Left lung (tissue), 10 donors: ENCODE data around the gene TSPO2. TPM values are rescaled to one million over a fixed set of nuclear protein-coding genes. Genes with fewer than 3 reads are reported as not detected.

Source experiments
- ATAC-seq: fragments of 200-7000 bp; cut with Tn5 transposase; one replicate; pipeline ENCODE4 v1.9.1; 2020; ENCODE audit warnings: moderate library complexity
- DNase-seq, 4 donors: peaks; one replicate each; pipeline ENCODE4 v3.0.0-alpha.2; 2013 to 2020
- H3K27ac ChIP-seq, 2 donors: fragments of 200-600 bp; sonication (generic) in 1 of 2; one replicate each; pipeline versions ENCODE4 v1.5.0 to v1.8.0; 2020 to 2021
- H3K27me3 ChIP-seq, 2 donors: fragments of 200-600 bp; sonication (generic) in 1 of 2; one replicate each; pipeline versions ENCODE4 v1.5.0 to v1.8.0; 2020 to 2021
- H3K36me3 ChIP-seq, 2 donors: fragments of 200-600 bp; sonication (generic) in 1 of 2; one replicate each; pipeline versions ENCODE4 v1.5.0 to v1.8.0; 2020 to 2021
- H3K4me1 ChIP-seq, 2 donors: fragments of 200-600 bp; one replicate each; pipeline ENCODE4 v1.8.0; 2021
- H3K4me3 ChIP-seq, 2 donors: fragments of 200-600 bp; sonication (generic) in 1 of 2; one replicate each; pipeline versions ENCODE4 v1.5.0 to v1.8.0; 2020 to 2021; ENCODE audit warnings: mild to moderate bottlenecking in 1 of 2
- H3K9me3 ChIP-seq, 2 donors: fragments of 200-600 bp; sonication (generic) in 1 of 2; one replicate each; pipeline versions ENCODE4 v1.5.0 to v1.8.0; 2020 to 2021
- CTCF ChIP-seq, 2 donors: fragments of 200-600 bp; sonication (generic) in 1 of 2; IDR thresholded peaks; one replicate each; pipeline versions ENCODE4 v1.5.0 to v1.8.0; 2021; ENCODE audit warnings: antibody characterized with exemption in 2 of 2
- intact Hi-C, 2 donors: fragments of 100-400 bp; cut with DNase I; formaldehyde crosslinking; loops; one replicate each; pipeline versions ENCODE4 v1.11.2 to v1.14.2; 2022
- polyA plus RNA-seq, 6 donors: library from polyadenylated mRNA; unstranded; fragments of 120-200 nt; gene quantifications; one replicate each; pipeline ENCODE4 v1.2.1, GENCODE V29; 2013; ENCODE audit not compliant: insufficient read length in 6 of 6
- total RNA-seq, 2 donors: library from RNA; stranded (reverse); fragmentation: NEBNext Ultra II Directional; extraction: Animal tissue kit (Norgen Biotek cat#: 25700); gene quantifications; one replicate each; pipeline ENCODE4 v1.2.1, GENCODE V29; 2021
- donor health status: DM: no; HTN: yes; CAD: no.
- donor health status: DM: no; HTN: no; CAD: no.

The TSPO2 gene
- total and polyA plus RNA-seq, 8 donors, result 0.52 to 1.5 (median 1.1) TPM; not detected in 2

GRCh38 chr6:41036186-41036585 lies 6.1 kb upstream of the TSPO2 start:
- ATAC-seq (peak; percentile 48), DNase-seq (no peak)
- H3K9me3 ChIP-seq, result no peaks in the 10 kb centered on the region
- H3K27me3 ChIP-seq, result no peaks in the 10 kb centered on the region
- H3K4me3 ChIP-seq, result no peak overlapping the region
- no peaks in the 10 kb centered on the region for H3K4me1 ChIP-seq
- peaks cover 0 to 4% of the 10 kb centered on the region in 2 donors for H3K36me3 ChIP-seq
- intact Hi-C loops, result no loop called here
- no peak for TF ChIP-seq CTCF (IDR thresholded peaks at IDR 0.05)
- H3K27ac ChIP-seq, result no peak overlapping the region

- intact Hi-C loops, result no loop called here
These were observed 5.7 kb upstream of the TSPO2 start for GRCh38 chr6:41036601-41037000.

GRCh38 chr6:41037107-41037900 lies 5.0 kb upstream of the TSPO2 start:
- Histone ChIP-seq H3K4me1 (no peaks in the 10 kb centered on the region), H3K27me3 (no peaks in the 10 kb centered on the region), H3K9me3 (no peaks in the 10 kb centered on the region), H3K4me3 (no peak overlapping the region), H3K36me3 (peaks cover 0 to 4% of the 10 kb centered on the region in 2 donors), H3K27ac (no peak overlapping the region)
- intact Hi-C loops, result no loop called here
- no peak for ATAC-seq
- TF ChIP-seq CTCF (IDR thresholded peaks at IDR 0.05), result no peak
- DNase-seq, result no peak

More at GRCh38 chr6:41036601-41037000, 5.7 kb upstream of the TSPO2 start:
- DNase-seq (no peak), ATAC-seq (no peak)
- no peak for TF ChIP-seq CTCF (IDR thresholded peaks at IDR 0.05)
- H3K4me1 ChIP-seq, result no peaks in the 10 kb centered on the region
- no peaks in the 10 kb centered on the region for H3K27me3 ChIP-seq
- H3K27ac ChIP-seq, result no peak overlapping the region
- no peak overlapping the region for H3K4me3 ChIP-seq
- peaks cover 0 to 4% of the 10 kb centered on the region in 2 donors for H3K36me3 ChIP-seq
- H3K9me3 ChIP-seq, result no peaks in the 10 kb centered on the region

GRCh38 chr6:41038205-41038604 lies 4.1 kb upstream of the TSPO2 start:
- H3K27ac ChIP-seq, result no peak overlapping the region
- intact Hi-C loops, result no loop called here
- no peak for TF ChIP-seq CTCF (IDR thresholded peaks at IDR 0.05)
- no peak for ATAC-seq
- peaks cover 0 to 4% of the 10 kb centered on the region in 2 donors for H3K36me3 ChIP-seq
- H3K27me3 ChIP-seq, result no peaks in the 10 kb centered on the region
- peak overlapping the region in 1 of 2 donors; percentile 6 for H3K4me3 ChIP-seq
- H3K4me1 ChIP-seq, result no peaks in the 10 kb centered on the region
- DNase-seq, result no peak
- H3K9me3 ChIP-seq, result no peaks in the 10 kb centered on the region

- ATAC-seq, result peak; percentile 79
- intact Hi-C loops, result no loop called here
- H3K4me1 ChIP-seq, result no peaks in the 10 kb centered on the region
- no peaks in the 10 kb centered on the region for H3K9me3 ChIP-seq
- H3K4me3 ChIP-seq, result peak within 1 kb of the TSS in 1 of 2 donors; percentile 6
- no peaks in the 10 kb centered on the region for H3K27me3 ChIP-seq
- peak within 1 kb of the TSS; percentile 41 to 56 for H3K27ac ChIP-seq
- DNase-seq, result peak in 3 of 4 donors; percentile 36 to 83 (median 82)
- peak; percentile 62 for TF ChIP-seq CTCF (IDR thresholded peaks at IDR 0.05)
- H3K36me3 ChIP-seq, result no peaks in the 10 kb centered on the region
These were observed 2.9 kb upstream of the TSPO2 start, which contains the start of gene UNC5CL for GRCh38 chr6:41039060-41039998. UNC5CL (minus strand) TSS chr6:41039221; CDS start chr6:41035074, 4,147 bp downstream.
